Skin of body (tissue), 2 donors: ENCODE data around the gene INF2. TPM values are rescaled to one million over a fixed set of nuclear protein-coding genes. Genes with fewer than 3 reads are reported as not detected.
"Not testable (repeated sequence)": the region's sequence is repeated elsewhere in the genome, so short reads cannot be mapped to it uniquely, and the experiment has no call there.

Source experiments
- DNase-seq: peaks from one replicate; lab custom pipeline; 2025; lab: John Stamatoyannopoulos, UW
- total RNA-seq: library from RNA; depleted of rRNA; stranded (reverse); fragments of >200 nt; gene quantifications from one replicate; pipeline ENCODE4 v1.2.3, GENCODE V29; 2014

INF2 gene
- total RNA-seq, 1 donor from 2014 or later = 25.7 TPM

DNA sequence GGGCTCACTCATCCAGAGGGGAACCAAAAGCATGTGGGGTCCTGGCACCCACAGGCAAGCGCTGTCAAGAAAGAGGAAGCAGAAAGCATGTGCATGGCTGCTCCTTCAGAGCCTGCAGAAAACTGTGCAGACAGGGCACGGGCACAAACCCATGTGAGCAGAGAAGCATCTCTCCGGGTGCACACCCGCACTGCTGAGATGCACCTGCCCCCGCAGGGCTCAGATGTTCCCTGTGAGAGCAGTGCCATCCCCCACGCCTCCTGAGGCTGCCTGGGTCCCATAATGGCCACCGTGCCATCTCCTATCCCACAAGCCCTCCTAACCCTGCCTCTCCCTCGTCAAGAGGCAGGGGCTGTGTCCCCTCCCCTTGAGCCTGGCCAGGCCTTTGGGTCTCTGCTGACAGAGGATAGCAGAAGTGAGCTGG, 32.3 kb upstream of the INF2 start:
- no peak for DNase-seq

DNA sequence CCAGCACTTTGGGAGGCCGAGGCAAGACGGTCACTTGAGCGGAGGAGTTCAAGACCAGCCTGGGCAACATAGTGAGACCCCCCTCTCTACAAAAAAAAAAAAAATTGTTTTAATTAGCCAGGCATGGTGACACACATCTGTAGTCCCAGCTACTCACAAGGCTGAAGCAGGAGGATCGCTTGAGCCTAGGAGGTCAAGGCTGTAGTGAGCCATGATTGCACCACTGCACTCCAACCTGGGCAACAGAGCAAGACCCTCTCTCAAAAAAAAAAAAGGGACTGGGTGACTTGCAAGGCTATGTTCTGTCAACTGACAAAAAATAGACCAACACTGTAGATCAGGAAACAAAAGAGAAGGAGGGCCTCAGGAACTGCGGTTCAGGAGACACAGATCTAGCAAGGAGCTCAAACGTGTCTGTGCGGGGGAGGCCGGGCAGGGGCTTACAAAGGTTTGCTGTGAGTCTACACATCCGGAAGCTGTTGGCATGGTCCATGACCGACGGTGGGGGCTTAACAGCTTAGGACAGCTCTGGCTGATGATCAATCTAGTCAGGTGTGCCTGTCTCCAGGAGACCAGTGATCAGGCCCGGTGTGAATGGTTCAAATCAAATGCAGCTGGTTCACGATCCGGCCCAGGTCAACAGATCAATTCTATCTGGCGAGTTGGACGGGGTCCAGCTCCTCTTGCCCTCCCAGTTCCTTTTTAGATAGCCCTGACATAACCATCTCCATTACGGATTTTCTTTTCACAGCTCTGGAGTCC, 31.7 kb upstream of the INF2 start:
- DNase-seq = no peak

GRCh38 chr14:104658325-104658712, 31.1 kb upstream of the INF2 start:
- DNase-seq = no peak

DNA sequence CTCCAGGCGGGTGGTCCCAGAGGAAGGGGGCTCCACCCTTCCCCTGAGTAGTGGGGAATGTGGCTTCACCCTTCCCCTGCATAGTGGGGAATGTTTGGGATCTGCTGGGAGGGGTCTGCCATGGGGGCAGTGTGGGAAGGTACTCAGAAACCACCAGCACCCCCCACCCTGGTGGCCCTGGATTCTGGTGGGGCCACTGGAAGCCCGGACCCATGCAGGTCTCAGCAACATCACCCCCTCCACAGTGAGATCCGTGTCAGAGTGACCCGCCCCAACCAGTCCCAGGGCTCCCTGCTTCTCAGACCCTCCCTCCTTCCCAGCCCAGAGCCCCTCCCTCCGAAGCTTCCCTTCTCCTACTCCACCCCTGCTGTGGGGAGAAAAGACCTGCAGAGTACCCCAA, 30.3 kb upstream of the INF2 start:
- DNase-seq = no peak

DNA sequence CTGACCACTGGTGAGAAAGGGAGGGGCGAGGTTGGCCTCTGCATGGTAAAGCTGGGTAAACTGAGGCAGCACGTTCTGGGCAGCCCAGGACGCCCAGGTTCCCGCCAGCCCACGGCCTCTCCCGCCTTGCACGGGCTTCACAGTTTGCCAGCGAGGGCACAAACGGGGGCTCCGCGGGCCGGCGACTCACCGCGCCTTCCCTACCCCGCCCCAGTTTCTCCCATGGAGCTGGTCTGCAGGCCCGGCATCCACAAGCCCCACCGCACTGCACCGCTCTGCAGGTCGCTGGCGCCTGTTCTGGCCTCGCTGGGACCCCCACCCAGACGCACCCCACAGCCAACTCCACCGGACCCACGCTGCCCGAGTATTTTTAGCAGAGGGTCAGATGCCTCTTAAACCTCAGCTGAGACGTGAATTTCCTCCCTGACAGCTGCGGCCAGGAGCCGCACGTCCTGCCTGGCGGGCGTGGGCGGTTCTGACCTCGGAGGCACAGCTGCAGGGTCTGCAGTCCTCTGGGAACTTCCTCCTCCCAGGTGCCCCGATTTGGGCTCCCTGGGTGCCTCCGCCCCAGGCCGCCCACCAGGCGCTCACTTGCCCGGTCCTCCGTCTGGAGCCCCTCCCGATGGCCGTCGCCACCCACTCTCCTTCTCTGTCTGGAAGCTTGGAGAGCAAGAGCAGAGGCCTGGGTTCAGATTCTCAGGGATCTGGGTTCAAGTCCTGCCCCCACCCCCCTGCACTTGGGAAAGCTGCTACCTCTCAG, 29.5 kb upstream of the INF2 start:
- no peak for DNase-seq

DNA sequence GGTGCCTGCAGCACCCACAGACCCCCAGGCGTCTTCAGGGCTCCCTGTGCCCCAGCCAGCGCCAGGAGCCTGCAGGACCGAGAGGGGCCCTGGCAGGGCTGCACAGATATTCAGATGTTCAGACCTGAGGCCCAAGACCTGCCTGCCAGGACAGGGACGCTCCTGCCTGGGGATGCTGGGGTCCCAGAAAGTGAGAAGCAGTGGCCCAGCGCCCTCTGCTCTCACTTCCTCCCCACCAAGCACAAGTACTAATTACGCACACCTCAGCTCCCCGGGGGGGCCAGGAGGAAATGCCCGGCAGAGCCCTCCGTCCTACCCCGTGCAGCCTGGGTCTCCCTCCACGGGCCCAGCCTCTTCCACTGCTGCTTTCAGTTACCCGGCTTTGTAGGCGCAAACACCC, 28.8 kb upstream of the INF2 start:
- DNase-seq = no peak

- DNase-seq = no peak
Observed at GRCh38 chr14:104661086-104661485, 28.3 kb upstream of the INF2 start.

GRCh38 chr14:104661528-104662157, 27.8 kb upstream of the INF2 start:
- DNase-seq = not testable (repeated sequence)

DNA sequence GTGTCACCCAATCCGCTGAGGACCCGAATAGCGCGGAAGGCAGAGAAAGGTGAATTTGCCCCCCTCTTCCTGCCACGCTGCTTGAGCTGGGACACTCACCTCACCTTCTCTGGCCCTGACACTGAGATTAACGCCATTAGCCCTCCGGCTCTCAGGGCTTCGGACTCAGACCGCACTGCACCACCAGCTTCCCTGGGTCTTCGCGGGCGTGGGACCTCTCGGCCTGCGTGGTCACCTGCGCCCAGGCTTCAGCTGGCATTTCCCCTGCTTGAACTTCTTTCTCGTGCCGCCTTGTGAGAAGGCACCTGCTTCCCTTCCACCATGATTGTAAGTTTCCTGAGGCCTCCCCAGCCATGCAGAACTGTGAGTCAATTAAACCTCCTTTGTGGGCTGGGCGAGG, 26.9 kb upstream of the INF2 start:
- DNase-seq = not testable (repeated sequence)

GRCh38 chr14:104664107-104664506, 25.3 kb upstream of the INF2 start:
- DNase-seq = no peak

- DNase-seq = no peak
Observed at GRCh38 chr14:104664588-104664987, 24.8 kb upstream of the INF2 start.

GRCh38 chr14:104665114-104665656, 24.2 kb upstream of the INF2 start:
- no peak for DNase-seq

- no peak for DNase-seq
Observed at GRCh38 chr14:104665657-104666522, 23.5 kb upstream of the INF2 start.

DNA sequence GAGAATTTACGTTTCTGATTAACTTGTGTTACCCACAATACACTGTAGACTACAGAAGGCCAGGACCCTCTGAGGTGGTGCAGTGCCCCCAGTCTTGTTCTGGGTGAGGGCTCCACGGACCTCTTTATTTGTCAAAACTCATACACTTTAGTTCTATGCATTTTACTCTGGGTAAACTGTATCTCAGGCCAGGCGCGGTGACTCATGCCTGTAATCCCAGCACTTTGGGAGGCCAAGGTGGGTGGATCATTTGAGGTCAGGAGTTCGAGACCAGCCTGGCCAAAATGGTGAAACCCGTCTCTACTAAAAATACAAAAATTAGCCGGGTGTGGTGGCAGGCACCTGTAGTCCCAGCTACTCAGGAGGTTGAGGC, 22.9 kb upstream of the INF2 start:
- not testable (repeated sequence) for DNase-seq

DNA sequence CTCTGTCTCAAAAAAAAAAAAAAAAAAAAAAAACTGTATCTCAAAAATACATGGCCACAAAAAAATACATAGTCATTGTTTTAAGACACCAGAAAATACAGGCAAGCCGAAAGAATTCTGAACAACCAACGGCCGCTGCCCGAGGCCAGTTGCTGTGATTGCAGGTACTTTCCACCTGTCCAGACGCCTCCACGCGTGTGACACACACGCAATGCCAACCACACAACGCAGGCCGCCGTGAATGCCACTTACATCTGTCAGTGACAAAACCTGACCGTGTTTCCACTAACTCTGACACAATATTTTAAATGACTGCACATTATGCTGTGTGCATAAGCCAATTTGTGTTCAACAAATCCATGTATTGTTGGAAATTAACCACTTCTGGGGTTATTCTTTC, 22.4 kb upstream of the INF2 start:
- no peak for DNase-seq

- DNase-seq = no peak
Observed at GRCh38 chr14:104669697-104670096, 19.7 kb upstream of the INF2 start.

GRCh38 chr14:104671330-104671977, 18.0 kb upstream of the INF2 start:
- not testable (repeated sequence) for DNase-seq

DNA sequence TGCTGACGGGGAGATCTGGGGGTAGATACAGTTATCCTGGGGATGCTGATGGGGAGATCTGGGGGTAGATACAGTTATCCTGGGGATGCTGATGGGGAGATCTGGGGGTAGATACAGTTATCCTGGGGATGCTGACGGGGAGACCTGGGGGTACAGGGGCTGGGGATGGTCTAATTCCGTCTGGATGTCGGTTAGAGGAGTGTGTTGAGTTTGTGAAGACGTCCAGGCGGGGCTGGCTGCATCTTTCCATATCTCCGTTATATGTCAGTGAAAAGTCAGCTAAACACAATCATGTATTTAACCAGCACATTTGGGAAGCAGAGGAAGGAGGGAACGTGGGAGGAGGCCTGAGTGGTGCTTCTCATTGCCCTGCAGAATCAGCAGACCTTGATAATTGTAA, 17.3 kb upstream of the INF2 start:
- DNase-seq = not testable (repeated sequence)

DNA sequence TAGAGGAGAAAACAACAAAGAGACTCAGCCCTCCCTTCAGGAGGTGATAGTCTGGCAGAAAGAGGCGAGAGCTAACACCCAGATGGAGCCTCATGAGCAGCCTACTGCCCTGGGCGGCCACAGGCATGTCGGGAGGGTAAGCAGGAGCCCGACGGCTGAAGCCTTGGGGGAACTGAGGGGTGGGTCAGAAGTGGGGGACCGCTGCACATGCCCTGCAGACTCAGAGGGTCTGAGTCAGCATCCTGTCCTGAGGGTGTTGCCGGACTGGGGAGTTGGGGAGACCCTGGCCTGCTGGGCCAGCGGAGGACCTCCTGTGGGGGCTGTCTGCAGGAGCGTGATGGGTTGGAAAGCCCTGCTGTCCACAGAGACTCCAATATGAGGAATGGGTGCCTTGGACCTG, 15.9 kb upstream of the INF2 start:
- no peak for DNase-seq

DNA sequence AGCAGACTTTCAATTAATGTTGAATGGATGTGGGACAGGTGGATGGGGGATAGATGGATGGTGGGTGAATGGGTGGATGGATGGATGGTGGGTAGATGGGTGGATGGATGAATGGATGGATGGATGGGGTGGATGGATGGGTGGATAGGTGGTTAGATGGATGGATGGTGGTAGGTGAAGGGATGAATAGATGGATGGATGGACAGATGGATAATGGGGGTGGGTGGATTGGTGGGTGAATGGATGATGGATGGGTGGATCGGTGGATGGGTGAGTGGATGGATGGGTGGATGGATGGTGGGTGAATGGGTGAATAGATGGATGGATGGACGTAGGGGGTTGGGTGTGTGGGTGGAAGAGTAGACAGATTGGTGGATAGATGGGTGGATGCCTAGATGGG, 14.0 kb upstream of the INF2 start:
- DNase-seq = no peak
